Astrocyte of the cerebellum (primary cell): Measurements from ENCODE around the gene KIF25.

Experiments
- DNase-seq: peaks from one replicate; pipeline ENCODE4 v3.0.0-alpha.2; 2011; ENCODE audit warnings: low read depth
- H3K4me3 ChIP-seq: 2 replicates; pipeline ENCODE4 v1.5.1; 2011; ENCODE audit warnings: mild to moderate bottlenecking, low read depth, low read length, moderate library complexity
- CTCF ChIP-seq: IDR thresholded peaks from 2 replicates; pipeline ENCODE4 v1.5.1; 2012; ENCODE audit warnings: low read length, low read depth, moderate library complexity, mild to moderate bottlenecking; ENCODE audit errors: missing control alignments
- in situ Hi-C: cut with HindIII; loops from 2 replicates; pipeline ENCODE4 v1.10.0; 2017; ENCODE audit warnings: low sequenced_read_pairs

KIF25 gene

GRCh38 chr6:167979436-167980139 lies 17.9 kb upstream of the KIF25 start:
- no peak for DNase-seq
- H3K4me3 ChIP-seq, result no peak overlapping the region
- no peak for TF ChIP-seq CTCF
- in situ Hi-C loops, result no loop called here

GRCh38 chr6:167980911-167981580 lies 16.4 kb upstream of the KIF25 start:
- in situ Hi-C loops, result no loop called here
- DNase-seq, result no peak
- H3K4me3 ChIP-seq, result no peak overlapping the region
- no peak for TF ChIP-seq CTCF

- no peak overlapping the region for H3K4me3 ChIP-seq
- in situ Hi-C loops, result no loop called here
- DNase-seq, result no peak
- TF ChIP-seq CTCF, result no peak
Observed at GRCh38 chr6:167981916-167982462, 15.5 kb upstream of the KIF25 start.

GRCh38 chr6:167984144-167984719 lies 13.2 kb upstream of the KIF25 start:
- no peak for TF ChIP-seq CTCF
- in situ Hi-C loops, result no loop called here
- DNase-seq, result no peak
- no peak overlapping the region for H3K4me3 ChIP-seq

GRCh38 chr6:167984876-167985604 lies 12.4 kb upstream of the KIF25 start:
- in situ Hi-C loops, result no loop called here
- no peak for DNase-seq
- no peak for TF ChIP-seq CTCF
- no peak overlapping the region for H3K4me3 ChIP-seq

GRCh38 chr6:167985911-167986595 lies 11.4 kb upstream of the KIF25 start:
- no peak for DNase-seq
- no peak for TF ChIP-seq CTCF
- no peak overlapping the region for H3K4me3 ChIP-seq
- in situ Hi-C loops, result no loop called here
